Subcutaneous abdominal adipose tissue (tissue), 5 donors: ENCODE results near the gene ENAH.

Experiments used
- H3K27ac ChIP-seq: one replicate; pipeline ENCODE4 v1.7.0; 2013; ENCODE audit warnings: low read depth, mild to moderate bottlenecking, inconsistent platforms, low read length, moderate library complexity
- H3K27me3 ChIP-seq, 5 donors: one replicate each; pipeline ENCODE4 v1.7.0; 2013; ENCODE audit warnings: low read length in 5 of 5, inconsistent platforms in 1 of 5; ENCODE audit not compliant: control insufficient read depth in 5 of 5, insufficient read depth in 4 of 5
- H3K36me3 ChIP-seq, 5 donors: one replicate each; pipeline ENCODE4 v1.7.0; 2013; ENCODE audit warnings: low read length in 5 of 5; ENCODE audit not compliant: control insufficient read depth in 5 of 5, insufficient read depth in 5 of 5
- H3K4me1 ChIP-seq, 5 donors: one replicate each; pipeline ENCODE4 v1.7.0; 2013; ENCODE audit warnings: low read length in 5 of 5, mild to moderate bottlenecking in 3 of 5, moderate library complexity in 1 of 5; ENCODE audit not compliant: control insufficient read depth in 5 of 5, insufficient read depth in 5 of 5
- H3K4me3 ChIP-seq, 5 donors: one replicate each; pipeline ENCODE4 v1.7.0; 2013; ENCODE audit warnings: low read length in 5 of 5, low read depth in 1 of 5
- H3K9ac ChIP-seq, 5 donors: one replicate each; pipeline ENCODE4 v1.7.0; 2013; ENCODE audit warnings: low read length in 5 of 5, mild to moderate bottlenecking in 4 of 5, moderate library complexity in 3 of 5
- H3K9me3 ChIP-seq, 5 donors: one replicate each; pipeline ENCODE4 v1.7.0; 2013; ENCODE audit warnings: low read length in 5 of 5; ENCODE audit not compliant: control insufficient read depth in 5 of 5
- donor health status: healthy.
- donor health status: healthy.
- donor health status: healthy.
- donor health status: healthy.
- donor health status: healthy.

The ENAH gene

DNA sequence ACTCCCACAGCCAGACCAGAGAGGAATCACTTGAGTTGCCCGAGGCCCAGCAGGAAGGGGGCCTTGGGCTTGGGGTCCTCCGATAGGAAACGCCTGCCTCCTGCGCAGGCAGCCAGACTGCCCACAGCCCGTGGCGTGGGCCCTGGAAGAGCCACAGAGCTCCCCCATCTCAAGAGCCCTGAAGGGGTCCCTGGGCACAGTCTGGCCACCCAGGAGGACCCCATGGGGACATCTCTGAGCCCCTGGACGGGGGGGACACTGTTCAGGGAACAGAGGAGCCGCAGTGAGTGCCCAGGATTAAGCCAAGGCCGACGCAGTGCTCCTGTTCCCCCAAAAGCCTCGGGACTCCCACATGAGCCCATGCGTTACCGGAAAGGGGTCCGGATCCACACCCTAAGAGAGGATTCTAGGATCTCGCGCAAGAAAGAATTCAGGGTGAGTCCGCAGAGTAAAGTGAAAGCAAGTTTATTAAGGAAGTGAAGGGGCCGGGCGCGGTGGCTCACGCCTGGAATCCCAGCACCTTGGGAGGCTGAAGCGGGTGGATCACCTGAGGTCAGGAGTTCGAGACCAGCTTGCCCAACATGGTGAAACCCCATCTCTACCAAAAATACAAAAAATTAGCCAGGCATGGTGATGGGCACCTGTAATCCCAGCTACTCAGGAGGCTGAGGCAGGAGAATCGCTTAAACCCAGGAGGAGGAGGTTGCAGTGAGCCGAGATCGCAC, 187.0 kb downstream of the ENAH start:
- Histone ChIP-seq H3K27ac (no peak overlapping the region), H3K27me3 (peaks cover 0 to 15% (median 3%) of the 10 kb centered on the region in 5 donors), H3K9me3 (no peaks in the 10 kb centered on the region), H3K9ac (no peak overlapping the region), H3K36me3 (no peaks in the 10 kb centered on the region), H3K4me3 (no peak overlapping the region), H3K4me1 (peaks cover 0 to 59% (median 18%) of the 10 kb centered on the region in 5 donors)

DNA sequence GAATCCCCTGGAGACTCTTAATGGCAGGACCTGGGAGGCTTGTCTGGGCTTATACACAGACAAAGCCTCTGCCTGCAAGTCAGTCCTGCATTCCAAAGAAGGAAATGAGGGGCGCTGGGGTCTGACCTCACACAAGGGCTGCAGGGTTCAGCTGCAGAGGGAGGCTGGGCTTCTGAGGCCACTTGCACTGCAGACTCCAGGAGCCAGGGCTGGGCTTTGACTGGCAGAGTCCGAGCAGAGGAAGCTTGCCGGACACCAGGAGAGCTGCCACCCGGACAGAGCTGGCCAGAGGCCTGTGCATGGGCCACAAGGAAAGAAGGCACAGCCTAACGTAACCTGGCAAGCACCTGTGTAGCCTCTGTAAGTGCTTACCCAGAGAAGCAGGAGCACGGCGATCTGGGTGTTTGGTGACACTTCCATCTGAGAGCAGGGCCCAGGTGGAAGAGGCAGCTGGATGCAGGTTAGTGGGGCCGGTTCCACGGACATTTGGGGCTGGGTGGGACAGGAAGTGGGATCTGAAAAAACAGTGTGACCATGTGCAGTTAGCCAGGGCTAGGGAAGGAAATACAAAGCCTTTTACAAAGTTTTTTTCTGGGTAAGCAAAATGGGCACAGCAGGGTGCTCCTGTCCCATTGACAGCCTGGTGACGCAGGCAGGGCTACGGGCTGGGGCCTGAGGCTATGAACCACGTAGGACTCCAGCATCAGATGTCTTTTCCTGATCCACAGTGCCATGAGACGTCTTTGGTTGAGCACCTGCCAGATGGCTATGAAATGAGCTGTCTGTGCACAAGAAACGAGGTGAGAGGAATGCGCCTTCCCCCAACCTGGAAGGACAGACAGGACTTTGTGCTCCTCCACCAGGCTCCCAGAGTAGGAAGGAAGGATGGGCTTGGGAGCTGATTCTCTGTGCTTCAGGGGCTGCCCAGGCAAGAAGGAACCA, 187.8 kb downstream of the ENAH start:
- Histone ChIP-seq H3K4me1 (peaks cover under 1 to 67% (median 18%) of the 10 kb centered on the region in 5 donors), H3K27ac (no peak overlapping the region), H3K27me3 (peaks cover 0 to 15% (median 3%) of the 10 kb centered on the region in 5 donors), H3K36me3 (no peaks in the 10 kb centered on the region), H3K9me3 (no peaks in the 10 kb centered on the region), H3K9ac (peak overlapping the region in 1 of 5 donors; percentile 41), H3K4me3 (peak overlapping the region in 2 of 5 donors; percentile 20 to 23)

DNA sequence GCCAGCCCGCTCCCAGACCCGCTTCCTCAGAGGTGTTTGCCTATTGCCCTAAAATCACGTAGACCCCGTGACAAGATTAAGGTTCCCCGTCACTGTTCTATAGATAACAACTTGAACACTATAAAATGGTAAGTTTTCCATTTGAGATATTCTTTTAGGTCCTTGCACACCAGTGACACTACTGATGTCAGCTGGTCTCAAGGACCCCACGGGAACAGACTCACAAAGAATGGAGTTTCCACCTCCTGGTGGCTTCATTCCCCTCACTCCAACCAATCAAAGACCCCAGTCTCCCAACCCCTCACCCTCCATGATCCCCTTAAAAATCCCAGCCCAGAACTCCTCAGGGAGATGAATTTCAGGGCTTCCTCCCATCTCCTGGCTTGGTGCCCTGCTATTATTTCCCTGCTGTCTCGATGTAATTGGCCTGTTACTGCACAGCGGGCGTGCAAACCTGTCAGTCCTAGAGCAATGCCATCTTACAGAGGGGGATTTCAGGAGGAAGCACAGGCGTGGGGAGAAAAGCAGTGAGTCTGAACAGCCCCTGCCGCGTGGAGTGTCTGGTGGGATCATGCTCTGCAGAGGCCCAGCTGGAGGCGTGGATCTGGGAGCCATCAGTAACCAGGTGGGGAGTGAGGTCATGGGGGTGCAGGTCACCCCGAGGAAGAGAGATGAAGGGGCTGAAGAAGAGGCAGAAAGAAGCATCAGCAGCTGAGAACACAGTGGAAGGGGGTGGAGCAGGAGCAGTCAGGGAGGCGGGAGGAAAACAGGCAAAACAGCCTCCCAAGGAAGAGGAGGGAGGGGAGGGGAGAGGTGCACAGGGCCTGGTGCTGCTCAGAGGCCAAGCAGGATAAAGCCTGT, 190.0 kb downstream of the ENAH start:
- H3K9ac ChIP-seq, result no peak overlapping the region
- H3K9me3 ChIP-seq, result no peaks in the 10 kb centered on the region
- no peak overlapping the region for H3K4me3 ChIP-seq
- H3K27me3 ChIP-seq, result peaks cover 0 to 15% (median 3%) of the 10 kb centered on the region in 5 donors
- no peaks in the 10 kb centered on the region for H3K36me3 ChIP-seq
- peaks cover 2 to 61% (median 14%) of the 10 kb centered on the region in 5 donors for H3K4me1 ChIP-seq
- H3K27ac ChIP-seq, result no peak overlapping the region

DNA sequence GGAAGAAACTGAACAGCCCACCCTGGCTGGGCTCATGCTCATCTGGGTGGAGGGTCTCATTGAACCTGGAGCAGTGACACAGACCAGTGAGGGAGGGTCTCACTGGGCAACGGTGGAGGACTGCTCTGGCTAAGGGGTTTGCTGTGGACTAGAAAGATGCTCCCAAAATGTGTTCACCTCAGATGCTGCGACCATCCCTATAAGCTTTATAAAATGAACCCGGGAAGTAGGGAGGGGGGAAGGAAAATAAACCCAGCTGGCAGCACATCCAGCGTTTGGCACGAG, 190.6 kb downstream of the ENAH start:
- Histone ChIP-seq H3K27ac (no peak overlapping the region), H3K36me3 (no peaks in the 10 kb centered on the region), H3K9me3 (no peaks in the 10 kb centered on the region), H3K4me1 (peaks cover 2 to 55% (median 8%) of the 10 kb centered on the region in 5 donors), H3K9ac (no peak overlapping the region), H3K27me3 (peaks cover 0 to 15% (median 3%) of the 10 kb centered on the region in 5 donors), H3K4me3 (no peak overlapping the region)

DNA sequence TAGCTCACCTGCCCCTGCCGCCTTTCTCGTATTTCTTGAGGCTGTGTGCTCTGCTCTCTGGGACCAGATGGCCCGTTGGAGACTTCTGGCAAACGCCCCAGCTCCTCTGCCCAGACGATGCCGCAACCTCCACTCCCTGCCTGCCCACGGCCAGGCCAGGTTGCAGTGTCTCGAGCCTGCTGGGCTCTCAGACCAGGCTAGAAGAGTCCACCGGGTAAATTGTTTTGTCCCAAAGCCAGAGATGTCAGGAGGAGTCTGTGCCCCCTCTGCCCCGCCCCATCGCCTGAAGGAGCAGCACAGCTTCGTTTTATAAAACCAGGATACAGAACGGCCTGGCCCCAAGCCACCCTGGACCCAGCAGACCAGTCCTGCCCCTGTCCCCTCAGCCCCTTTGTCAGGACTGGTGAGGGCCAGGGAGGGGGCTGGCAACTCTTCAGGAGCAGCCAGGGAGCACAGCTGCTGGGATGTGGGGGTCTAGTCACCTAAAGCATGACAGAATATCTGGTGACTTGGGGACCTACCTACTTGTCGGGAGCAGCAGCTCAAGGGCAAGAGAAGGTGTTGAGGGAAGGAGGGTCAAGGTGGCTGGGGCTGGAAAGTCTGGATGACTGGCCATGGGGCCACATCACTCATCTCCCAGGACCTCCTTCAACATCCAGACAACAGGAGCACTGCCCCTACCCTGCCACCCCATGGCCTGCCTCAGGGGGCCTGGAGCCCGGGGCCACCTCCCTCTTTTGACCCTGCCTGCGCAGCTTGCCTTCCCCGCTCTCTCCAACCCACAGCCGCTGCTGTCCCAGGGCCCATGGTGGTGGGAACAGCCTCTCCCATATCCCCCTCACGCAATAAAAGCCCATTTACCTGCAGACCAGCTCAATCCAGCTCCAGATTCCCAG, 191.1 kb downstream of the ENAH start:
- H3K9me3 ChIP-seq, result no peaks in the 10 kb centered on the region
- H3K4me3 ChIP-seq, result no peak overlapping the region
- peaks cover 2 to 49% (median 5%) of the 10 kb centered on the region in 5 donors for H3K4me1 ChIP-seq
- H3K9ac ChIP-seq, result no peak overlapping the region
- H3K27me3 ChIP-seq, result peaks cover 0 to 15% (median 3%) of the 10 kb centered on the region in 5 donors
- no peaks in the 10 kb centered on the region for H3K36me3 ChIP-seq
- H3K27ac ChIP-seq, result no peak overlapping the region

DNA sequence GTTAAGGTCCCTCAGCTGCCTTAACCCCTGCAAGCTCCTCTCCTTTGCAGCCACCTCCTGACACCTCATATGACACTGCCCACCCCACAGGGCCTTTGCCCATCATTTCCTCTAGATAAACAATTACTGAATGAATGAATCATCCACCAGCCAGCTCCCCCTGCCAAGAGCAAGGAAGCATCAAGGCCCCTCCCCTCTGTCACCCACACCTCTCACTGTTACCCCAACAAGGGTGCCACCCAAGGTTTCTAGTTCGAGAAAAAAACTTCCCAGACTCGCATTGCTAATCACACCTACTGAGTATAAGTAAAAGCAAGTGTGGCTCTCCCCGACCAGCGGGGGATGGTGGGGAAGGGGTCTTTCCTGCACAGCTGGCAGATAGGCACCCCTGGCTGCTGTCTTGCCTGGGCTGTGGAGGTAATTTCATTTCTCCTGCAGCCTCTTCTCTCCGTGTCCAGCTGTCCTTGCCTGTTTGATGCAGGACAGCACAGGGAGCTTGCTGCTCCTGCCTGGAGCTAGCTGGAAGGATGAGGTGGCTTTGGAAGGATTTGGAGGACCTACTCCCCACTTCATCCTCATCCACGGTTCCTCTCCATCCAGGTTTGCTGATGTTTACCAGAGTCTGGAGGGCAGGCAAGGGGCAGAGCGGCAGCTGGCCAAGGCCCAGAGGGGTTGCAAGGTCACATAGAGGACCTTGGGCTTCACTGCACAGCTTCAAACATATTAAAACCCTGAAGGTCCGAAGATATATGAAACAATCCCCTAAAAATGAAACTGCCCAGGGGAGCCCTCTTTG, 192.0 kb downstream of the ENAH start:
- Histone ChIP-seq H3K4me1 (peaks cover 2 to 49% (median 5%) of the 10 kb centered on the region in 5 donors), H3K4me3 (no peak overlapping the region), H3K27me3 (peaks cover 0 to 15% (median 3%) of the 10 kb centered on the region in 5 donors), H3K27ac (no peak overlapping the region), H3K9ac (no peak overlapping the region), H3K36me3 (no peaks in the 10 kb centered on the region), H3K9me3 (no peaks in the 10 kb centered on the region)

DNA sequence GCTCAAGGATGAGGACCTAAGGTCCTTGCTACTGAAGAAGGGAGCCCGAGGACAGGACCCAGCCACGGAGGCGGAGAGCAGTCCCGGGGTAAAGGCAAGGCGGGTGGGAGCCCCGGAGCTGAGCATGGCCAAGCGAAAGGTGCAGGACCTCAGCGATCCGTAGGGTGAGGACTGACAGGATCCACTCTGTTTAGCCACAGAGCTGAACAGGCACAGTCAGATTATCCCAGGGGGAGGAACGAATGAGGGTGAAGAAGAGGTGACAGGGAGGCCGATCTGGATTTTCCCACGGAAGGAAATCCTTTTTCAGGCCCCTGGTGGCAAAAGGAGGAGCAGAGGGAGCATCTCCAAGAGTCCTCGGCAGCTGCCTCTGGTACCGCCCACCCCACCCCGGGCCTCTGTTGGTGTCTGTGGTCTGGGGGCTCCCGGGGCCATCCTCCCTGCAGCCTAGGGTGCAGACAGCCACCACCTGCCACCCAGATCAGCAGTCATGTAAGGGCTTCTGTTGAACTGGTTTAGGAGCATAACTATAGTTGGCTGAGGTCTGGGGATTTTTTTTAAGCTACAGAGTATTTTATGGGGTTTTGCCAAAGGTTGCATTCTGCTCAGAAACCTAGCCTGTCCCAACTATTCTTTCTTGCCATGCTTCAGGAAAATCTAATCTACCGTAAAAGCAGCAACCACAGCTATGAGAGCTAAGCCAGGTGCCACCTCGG, 192.7 kb downstream of the ENAH start:
- Histone ChIP-seq H3K9ac (no peak overlapping the region), H3K27ac (no peak overlapping the region), H3K4me1 (peaks cover 2 to 43% (median 5%) of the 10 kb centered on the region in 5 donors)

DNA sequence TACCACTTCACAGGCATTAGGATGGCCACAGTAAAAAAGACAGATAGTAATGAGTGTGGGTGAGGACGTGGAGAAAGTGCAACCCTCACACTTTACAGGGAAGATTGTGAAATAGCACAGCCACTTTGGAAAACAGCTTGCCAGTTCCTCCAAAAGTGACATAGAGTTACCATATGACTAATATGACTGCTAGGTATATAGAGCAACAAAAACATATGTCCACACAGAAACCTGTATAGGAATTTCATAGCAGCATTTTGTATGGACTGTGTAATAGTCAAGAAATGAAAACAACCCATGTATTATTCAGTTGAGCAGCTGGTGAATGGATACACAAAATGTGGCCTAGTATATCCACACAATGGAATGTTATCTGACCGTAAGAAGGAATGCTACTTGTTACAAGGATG, 194.7 kb downstream of the ENAH start:
- H3K36me3 ChIP-seq, result no peaks in the 10 kb centered on the region
- no peak overlapping the region for H3K27ac ChIP-seq
- H3K27me3 ChIP-seq, result peaks cover 0 to 7% (median under 1%) of the 10 kb centered on the region in 5 donors
- H3K4me3 ChIP-seq, result no peak overlapping the region
- H3K4me1 ChIP-seq, result peaks cover 2 to 29% (median 5%) of the 10 kb centered on the region in 5 donors
- no peak overlapping the region for H3K9ac ChIP-seq
- H3K9me3 ChIP-seq, result no peaks in the 10 kb centered on the region

More for the DNA sequence above, 192.7 kb downstream of the ENAH start:
- Histone ChIP-seq H3K27me3 (peaks cover 0 to 12% (median 3%) of the 10 kb centered on the region in 5 donors), H3K36me3 (no peaks in the 10 kb centered on the region), H3K4me3 (no peak overlapping the region), H3K9me3 (no peaks in the 10 kb centered on the region)
